Measurements from ENCODE around the gene ESRRG. TPM values are rescaled to one million over a fixed set of nuclear protein-coding genes. Genes with fewer than 3 reads are reported as not detected.

The ESRRG gene
- total and polyA plus RNA-seq, 2 of the 8 experiments (the other 6 are each of a cell fraction or from before 2014, with no cell fraction given), result 0.59 to 1.4 TPM

DNA sequence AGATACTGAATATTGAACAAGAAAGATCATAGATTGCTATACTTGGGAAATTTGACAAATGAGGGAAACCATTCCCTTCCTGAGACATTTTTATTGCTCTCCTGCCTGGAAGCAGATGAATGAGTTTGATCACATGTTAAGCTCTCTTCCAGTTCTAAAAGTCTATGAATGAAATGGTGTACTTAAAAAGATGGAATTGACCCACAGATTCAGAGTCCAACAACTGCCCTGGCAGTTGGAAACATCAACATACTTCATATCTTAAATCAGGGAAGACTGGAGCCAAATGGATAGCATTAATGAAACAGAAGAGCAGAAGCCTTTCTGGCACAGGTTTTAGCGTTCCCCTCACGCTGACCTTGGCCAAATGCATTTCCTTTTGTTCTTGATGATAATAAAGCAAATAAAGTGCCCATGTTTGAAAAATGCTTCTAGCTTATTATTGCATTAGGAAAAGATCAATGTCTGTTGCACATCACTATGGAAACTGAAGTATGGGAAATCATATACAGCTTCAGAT lies 142.6 kb downstream of the ESRRG start:
- Histone ChIP-seq H2AK5ac (ENCODE audit: low read depth, low read length) (no peak overlapping the region), H3K79me1 (ENCODE audit: low read depth, low read length) (no peaks in the 10 kb centered on the region), H2AFZ (ENCODE audit: low read length) (no peak overlapping the region), H4K8ac (ENCODE audit: extremely low read depth, insufficient read depth, low read length) (no peak overlapping the region), H3K9ac (replicated peaks in 1 of 4; ENCODE audit: extremely low read depth in 1 of 4, low read depth in 3 of 4, low read length in 3 of 4) (no peak overlapping the region), H2BK20ac (ENCODE audit: low read length) (no peak overlapping the region), H3K36me3 (ENCODE audit: control insufficient read depth in 2 of 4, insufficient read depth in 4 of 4, low read length in 3 of 4) (no peaks in the 10 kb centered on the region), H4K5ac (ENCODE audit: insufficient read length, low read depth, low read length) (no peak overlapping the region), H3K18ac (ENCODE audit: extremely low read depth, low read length) (no peak overlapping the region), H3K4me3 (ENCODE audit: extremely low read depth in 1 of 4, insufficient read depth in 2 of 4, low read depth in 3 of 4, low read length in 4 of 4) (no peak overlapping the region), H4K20me1 (replicated peaks in 1 of 2; ENCODE audit: control insufficient read depth in 1 of 2, insufficient read depth in 2 of 2, low read length in 2 of 2) (no peaks in the 10 kb centered on the region), H3K56ac (replicated peaks; ENCODE audit: insufficient read length, low read depth, low read length) (no peak overlapping the region), H2BK5ac (ENCODE audit: low read depth, low read length) (no peak overlapping the region), H3K79me2 (ENCODE audit: control insufficient read depth in 1 of 2, insufficient read depth in 2 of 2, low read length in 2 of 2) (no peaks in the 10 kb centered on the region), H3K27me3 (replicated peaks in 1 of 4; ENCODE audit: control insufficient read depth in 3 of 4, extremely low read depth in 1 of 4, insufficient read depth in 3 of 4, low read length in 3 of 4) (no peaks in the 10 kb centered on the region), H2BK120ac (replicated peaks; ENCODE audit: low read depth, low read length) (no peak overlapping the region), H4K91ac (replicated peaks; ENCODE audit: insufficient read length, low read length) (no peak overlapping the region), H3K14ac (ENCODE audit: insufficient read length) (no peak overlapping the region), H3K23me2 (ENCODE audit: low read depth, low read length) (no peaks in the 10 kb centered on the region), H3K4ac (replicated peaks; ENCODE audit: insufficient read length, low read depth, low read length) (no peak overlapping the region), H3K23ac (ENCODE audit: insufficient read length) (no peak overlapping the region), H2BK12ac (ENCODE audit: low read depth, low read length) (no peak overlapping the region), H3K4me1 (replicated peaks in 1 of 4; ENCODE audit: control insufficient read depth in 3 of 4, insufficient read depth in 4 of 4, low read length in 3 of 4) (no peaks in the 10 kb centered on the region), H3K4me2 (ENCODE audit: insufficient read depth in 1 of 2, low read depth in 2 of 2, low read length in 2 of 2) (no peak overlapping the region), H3K9me3 (ENCODE audit: insufficient read depth in 2 of 2, low read depth in 1 of 2, low read length in 1 of 2) (no peaks in the 10 kb centered on the region), H2BK15ac (ENCODE audit: low read length) (no peak overlapping the region), H3K27ac (ENCODE audit: low read depth, low read length) (no peak overlapping the region)
- ChIA-PET CTCF (ENCODE audit: partially characterized antibody) (no interaction called here), POLR2A (ENCODE audit: partially characterized antibody) (no interaction called here)
- FAIRE-seq (no peak), DNase-seq (ENCODE audit: low read depth in 1 of 2, low spot score in 2 of 2) (no peak)
- WGBS, 2 experiments (ENCODE audit: extremely low coverage in 1 of 2, insufficient coverage in 1 of 2, insufficient read length in 1 of 2, insufficient replicate concordance in 2 of 2, low coverage in 1 of 2, low lambda C conversion rate in 2 of 2, missing lambda C conversion rate in 1 of 2), result 100% methylated on average over 2 of the region's 2 CpGs; no CpG with 5 or more reads in 1 of the 2 experiments
- TF ChIP-seq SP2 (IDR thresholded peaks at IDR 0.05; ENCODE audit: low read length) (no peak), EZH2 (IDR thresholded peaks at IDR 0.05; ENCODE audit: low read depth, low read length, severe bottlenecking) (no peak), RFX5 (IDR thresholded peaks at IDR 0.05; ENCODE audit: borderline replicate concordance, low read depth, low read length) (no peak), CHD2 (IDR thresholded peaks at IDR 0.05; ENCODE audit: low read length) (no peak), SP1 (IDR thresholded peaks at IDR 0.05; ENCODE audit: low read depth, low read length) (no peak), KDM1A (IDR thresholded peaks at IDR 0.05; ENCODE audit: borderline replicate concordance, low read length) (no peak), KDM5A (IDR thresholded peaks at IDR 0.05; ENCODE audit: low read length) (no peak), GABPA (IDR thresholded peaks at IDR 0.05; ENCODE audit: borderline replicate concordance, insufficient read depth, low read length) (no peak), SIN3A (conservative IDR thresholded peaks at IDR 0.05 in 1 of 2, IDR thresholded peaks at IDR 0.05 in 1 of 2; ENCODE audit: low read depth in 1 of 2, low read length in 2 of 2) (no peak), CHD1 (IDR thresholded peaks at IDR 0.05; ENCODE audit: low read depth, low read length) (no peak), RNF2 (IDR thresholded peaks at IDR 0.05; ENCODE audit: borderline replicate concordance, low read depth, low read length, missing control alignments, poor library complexity, severe bottlenecking) (no peak), MAX (IDR thresholded peaks at IDR 0.05) (no peak), CBX5 (IDR thresholded peaks at IDR 0.05; ENCODE audit: low read depth, low read length) (no peak), CREB1 (IDR thresholded peaks at IDR 0.05) (no peak), SP4 (IDR thresholded peaks at IDR 0.05; ENCODE audit: low read length) (no peak)

Data from H1 (cell line).